ENCODE measurements around the gene SNX10.

GRCh38 chr7:26398756-26399509 is 107.3 kb downstream of the SNX10 start:
- TF ChIP-seq CTCF (IDR thresholded peaks at IDR 0.05): peak in 2 of 4 experiments; percentile 14 to 23
- TF ChIP-seq POLR2AphosphoS5 (IDR thresholded peaks at IDR 0.05): no peak
